Measurements from ENCODE around the gene HDDC3.

DNA sequence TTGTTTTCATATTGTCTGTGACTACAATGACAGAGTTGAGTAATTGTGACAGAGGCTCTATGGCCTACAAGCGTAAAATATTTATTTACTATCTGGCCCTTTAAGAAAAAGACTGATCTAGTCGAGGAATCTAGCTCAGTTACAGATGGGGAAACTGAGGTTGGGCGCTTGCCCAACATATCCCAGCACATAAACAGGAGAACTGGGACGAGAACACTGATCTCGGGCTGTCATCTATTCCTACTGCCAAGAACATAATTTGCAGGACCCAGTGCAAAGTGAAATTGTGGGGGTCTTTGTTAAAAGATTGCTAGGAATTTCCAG is 46.1 kb downstream of the HDDC3 start:
- TF ChIP-seq CTCF (optimal IDR thresholded peaks at IDR 0.05 in 1 of 3, IDR thresholded peaks at IDR 0.05 in 1 of 3, conservative IDR thresholded peaks at IDR 0.05 in 1 of 3; ENCODE audit: extremely low read depth in 1 of 3, insufficient read depth in 2 of 3, low read length in 3 of 3) (no peak), EZH2 (IDR thresholded peaks at IDR 0.05; ENCODE audit: low read length) (no peak)
